Measurements from ENCODE around the gene KAZN.
A peak's percentile ranks its signal among the peaks of the same experiment; 100 is the strongest.
"Not testable (repeated sequence)": the region's sequence is repeated elsewhere in the genome, so short reads cannot be mapped to it uniquely, and the experiment has no call there.

Gene KAZN

GRCh38 chr1:14598498-14599182, at the start of gene KAZN:
KAZN (plus strand) TSS chr1:14598685.
- DNase-seq, result peak; percentile 55

- no peak for DNase-seq
These were observed 48.4 kb upstream of the KAZN start for GRCh38 chr1:14549897-14550620.

GRCh38 chr1:14551386-14551785, 47.1 kb upstream of the KAZN start:
- no peak for DNase-seq

- DNase-seq, result no peak
These were observed 46.1 kb upstream of the KAZN start for GRCh38 chr1:14552246-14552965.

GRCh38 chr1:14553711-14554110, 44.8 kb upstream of the KAZN start:
- peak; percentile 22 for DNase-seq

- no peak for DNase-seq
These were observed 43.4 kb upstream of the KAZN start for GRCh38 chr1:14555091-14555490.

GRCh38 chr1:14561014-14561693, 37.3 kb upstream of the KAZN start:
- no peak for DNase-seq

GRCh38 chr1:14565090-14565489, 33.4 kb upstream of the KAZN start:
- DNase-seq, result no peak

GRCh38 chr1:14567056-14567455, 31.4 kb upstream of the KAZN start:
- no peak for DNase-seq

GRCh38 chr1:14567903-14568302, 30.6 kb upstream of the KAZN start:
- no peak for DNase-seq

- DNase-seq, result peak; percentile 77
These were observed 29.6 kb upstream of the KAZN start for GRCh38 chr1:14568716-14569355.

GRCh38 chr1:14570514-14570913, 28.0 kb upstream of the KAZN start:
- DNase-seq, result peak; percentile 94

GRCh38 chr1:14571810-14572767, 26.4 kb upstream of the KAZN start:
- no peak for DNase-seq

GRCh38 chr1:14572861-14573260, 25.6 kb upstream of the KAZN start:
- DNase-seq, result peak; percentile 28

- no peak for DNase-seq
These were observed 22.3 kb upstream of the KAZN start for GRCh38 chr1:14576155-14576554.

GRCh38 chr1:14577261-14577660, 21.2 kb upstream of the KAZN start:
- no peak for DNase-seq

GRCh38 chr1:14578156-14578555, 20.3 kb upstream of the KAZN start:
- peak; percentile 38 for DNase-seq

GRCh38 chr1:14580295-14580694, 18.2 kb upstream of the KAZN start:
- DNase-seq, result not testable (repeated sequence)

GRCh38 chr1:14580986-14581385, 17.5 kb upstream of the KAZN start:
- DNase-seq, result no peak

- no peak for DNase-seq
These were observed 14.7 kb upstream of the KAZN start for GRCh38 chr1:14583788-14584187.

GRCh38 chr1:14585728-14586127, 12.8 kb upstream of the KAZN start:
- DNase-seq, result no peak

Data from fibroblast of skin of right quadriceps (primary cell).